ENCODE measurements around the gene ELP6. TPM values are rescaled to one million over a fixed set of nuclear protein-coding genes. Genes with fewer than 3 reads are reported as not detected.
"Not testable (repeated sequence)": the region's sequence is repeated elsewhere in the genome, so short reads cannot be mapped to it uniquely, and the experiment has no call there.

Gene ELP6
- total and polyA plus RNA-seq, 2 donors (not counting 1 experiment from before 2014, with no cell fraction given) = 35.2 to 37.2 TPM

GRCh38 chr3:47482366-47482765 is 31.1 kb downstream of the ELP6 start:
- no peaks in the 10 kb centered on the region for H3K9me3 ChIP-seq (ENCODE audit: control insufficient read depth, insufficient read depth, low read depth, low read length)
- H2AFZ ChIP-seq (ENCODE audit: low read length) = no peak overlapping the region
- H3K4me2 ChIP-seq (ENCODE audit: extremely low read depth, insufficient read depth, low read length) = no peak overlapping the region
- TF ChIP-seq EZH2 (IDR thresholded peaks at IDR 0.05; ENCODE audit: low read length, missing control alignments) (no peak), CTCF (conservative IDR thresholded peaks at IDR 0.05 in 1 of 2, IDR thresholded peaks at IDR 0.05 in 1 of 2; ENCODE audit: low read depth in 1 of 2, low read length in 2 of 2) (no peak)
- H3K9ac ChIP-seq (ENCODE audit: insufficient read depth, low read length) = no peak overlapping the region
- H3K79me2 ChIP-seq (ENCODE audit: control insufficient read depth, insufficient read depth, low read length) = no peaks in the 10 kb centered on the region
- no peaks in the 10 kb centered on the region for H3K27me3 ChIP-seq (ENCODE audit: control insufficient read depth, insufficient read depth, low read length)
- H3K36me3 ChIP-seq (ENCODE audit: control insufficient read depth, insufficient read depth, low read length) = no peaks in the 10 kb centered on the region
- H3K27ac ChIP-seq (ENCODE audit: insufficient read depth, low read length) = no peak overlapping the region
- H4K20me1 ChIP-seq (ENCODE audit: control insufficient read depth, extremely low read depth, insufficient read depth, low read length) = no peaks in the 10 kb centered on the region
- no peaks in the 10 kb centered on the region for H3K4me1 ChIP-seq (ENCODE audit: control insufficient read depth, extremely low read depth, insufficient read depth, low read length)
- H3K4me3 ChIP-seq (replicated peaks in 1 of 4; ENCODE audit: control extremely low read depth in 1 of 4, insufficient read depth in 1 of 4, low read depth in 3 of 4, low read length in 4 of 4) = no peak overlapping the region
- no peak for DNase-seq (ENCODE audit: low read depth in 2 of 2)

GRCh38 chr3:47481763-47482162 is 31.7 kb downstream of the ELP6 start:
- not testable (repeated sequence) for H3K4me3 ChIP-seq (replicated peaks in 1 of 4; ENCODE audit: control extremely low read depth in 1 of 4, insufficient read depth in 1 of 4, low read depth in 3 of 4, low read length in 4 of 4); H3K9ac ChIP-seq (ENCODE audit: insufficient read depth, low read length); H2AFZ ChIP-seq (ENCODE audit: low read length); H3K4me1 ChIP-seq (ENCODE audit: control insufficient read depth, extremely low read depth, insufficient read depth, low read length); H3K27me3 ChIP-seq (ENCODE audit: control insufficient read depth, insufficient read depth, low read length); H3K9me3 ChIP-seq (ENCODE audit: control insufficient read depth, insufficient read depth, low read depth, low read length); H3K27ac ChIP-seq (ENCODE audit: insufficient read depth, low read length); H4K20me1 ChIP-seq (ENCODE audit: control insufficient read depth, extremely low read depth, insufficient read depth, low read length); H3K36me3 ChIP-seq (ENCODE audit: control insufficient read depth, insufficient read depth, low read length); DNase-seq (ENCODE audit: low read depth in 2 of 2); H3K79me2 ChIP-seq (ENCODE audit: control insufficient read depth, insufficient read depth, low read length); H3K4me2 ChIP-seq (ENCODE audit: extremely low read depth, insufficient read depth, low read length)

DNA sequence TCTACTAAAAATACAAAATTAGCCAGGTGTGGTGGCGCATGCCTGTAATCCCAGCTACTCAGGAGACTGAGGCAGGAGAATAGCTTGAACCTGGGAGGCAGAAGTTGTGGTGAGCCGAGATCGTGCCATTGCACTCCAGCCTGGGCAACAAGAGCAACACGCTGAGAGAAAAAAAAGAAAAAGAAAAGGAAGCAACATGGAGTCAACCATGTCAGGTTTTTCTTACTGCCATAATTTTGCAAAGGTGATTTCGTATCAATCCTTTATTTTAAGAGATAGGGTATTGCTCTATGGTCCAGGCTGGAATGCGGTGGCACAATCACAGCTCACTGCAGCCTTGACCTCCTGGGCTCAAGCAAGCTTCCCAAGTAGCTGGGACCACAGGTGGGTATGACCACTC is 33.2 kb downstream of the ELP6 start:
- not testable (repeated sequence) for H4K20me1 ChIP-seq (ENCODE audit: control insufficient read depth, extremely low read depth, insufficient read depth, low read length); DNase-seq (ENCODE audit: low read depth in 2 of 2); H3K27ac ChIP-seq (ENCODE audit: insufficient read depth, low read length); H3K9me3 ChIP-seq (ENCODE audit: control insufficient read depth, insufficient read depth, low read depth, low read length); H3K4me3 ChIP-seq (replicated peaks in 1 of 4; ENCODE audit: control extremely low read depth in 1 of 4, insufficient read depth in 1 of 4, low read depth in 3 of 4, low read length in 4 of 4); H3K9ac ChIP-seq (ENCODE audit: insufficient read depth, low read length); H3K36me3 ChIP-seq (ENCODE audit: control insufficient read depth, insufficient read depth, low read length); H3K4me1 ChIP-seq (ENCODE audit: control insufficient read depth, extremely low read depth, insufficient read depth, low read length); H2AFZ ChIP-seq (ENCODE audit: low read length); H3K4me2 ChIP-seq (ENCODE audit: extremely low read depth, insufficient read depth, low read length); H3K79me2 ChIP-seq (ENCODE audit: control insufficient read depth, insufficient read depth, low read length); H3K27me3 ChIP-seq (ENCODE audit: control insufficient read depth, insufficient read depth, low read length)

DNA sequence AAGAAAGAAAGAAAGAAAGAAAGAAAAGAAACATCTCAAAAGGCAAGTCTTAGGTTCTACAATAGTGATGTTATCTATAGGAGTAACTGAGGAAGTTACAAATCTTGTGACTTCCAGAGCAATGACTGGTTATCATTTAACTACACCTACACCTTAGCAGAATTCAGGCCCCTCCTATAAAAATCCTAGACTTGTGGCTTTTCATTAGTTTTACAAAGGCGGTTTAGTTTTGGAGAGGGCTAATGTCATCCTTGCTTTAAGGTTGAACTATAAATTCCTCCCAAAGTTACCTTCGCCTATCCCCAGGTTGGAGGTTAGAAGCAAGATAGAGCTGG is 33.7 kb downstream of the ELP6 start:
- Histone ChIP-seq H3K4me2 (ENCODE audit: extremely low read depth, insufficient read depth, low read length) (no peak overlapping the region), H3K27me3 (ENCODE audit: control insufficient read depth, insufficient read depth, low read length) (no peaks in the 10 kb centered on the region), H4K20me1 (ENCODE audit: control insufficient read depth, extremely low read depth, insufficient read depth, low read length) (no peaks in the 10 kb centered on the region), H2AFZ (ENCODE audit: low read length) (no peak overlapping the region), H3K27ac (ENCODE audit: insufficient read depth, low read length) (no peak overlapping the region), H3K36me3 (ENCODE audit: control insufficient read depth, insufficient read depth, low read length) (no peaks in the 10 kb centered on the region), H3K9ac (ENCODE audit: insufficient read depth, low read length) (no peak overlapping the region), H3K79me2 (ENCODE audit: control insufficient read depth, insufficient read depth, low read length) (peaks cover 6% of the 10 kb centered on the region), H3K4me3 (replicated peaks in 1 of 4; ENCODE audit: control extremely low read depth in 1 of 4, insufficient read depth in 1 of 4, low read depth in 3 of 4, low read length in 4 of 4) (no peak overlapping the region), H3K4me1 (ENCODE audit: control insufficient read depth, extremely low read depth, insufficient read depth, low read length) (peaks cover 2% of the 10 kb centered on the region), H3K9me3 (ENCODE audit: control insufficient read depth, insufficient read depth, low read depth, low read length) (no peaks in the 10 kb centered on the region)
- no peak for TF ChIP-seq CTCF (conservative IDR thresholded peaks at IDR 0.05 in 1 of 2, IDR thresholded peaks at IDR 0.05 in 1 of 2; ENCODE audit: low read depth in 1 of 2, low read length in 2 of 2)
- TF ChIP-seq EZH2 (IDR thresholded peaks at IDR 0.05; ENCODE audit: low read length, missing control alignments) = no peak
- DNase-seq (ENCODE audit: low read depth in 2 of 2) = no peak
